ENCODE results near the gene OR52H1.
"Not testable (repeated sequence)": the region's sequence is repeated elsewhere in the genome, so short reads cannot be mapped to it uniquely, and the experiment has no call there.

The OR52H1 gene

DNA sequence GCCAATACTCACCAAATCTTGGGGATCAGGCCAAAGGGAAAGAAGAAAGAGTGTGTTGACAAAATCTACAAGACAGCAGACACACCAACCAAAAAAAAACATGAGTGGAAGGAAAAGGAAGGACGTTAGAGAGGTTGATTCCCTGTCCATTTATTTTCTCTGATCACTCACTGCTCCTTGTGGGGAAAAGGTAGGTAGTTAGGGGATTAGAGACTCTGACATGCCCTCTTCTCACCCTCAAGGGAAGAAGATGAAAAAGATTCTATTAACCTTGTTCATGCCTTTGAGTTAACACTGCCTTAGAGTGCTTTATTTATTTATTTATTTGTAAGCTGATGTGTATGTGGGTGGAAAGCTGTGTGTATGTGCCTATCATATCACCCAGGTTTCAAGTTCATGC lies at the start of gene OR52H1:
TSS of gene OR52H1 (minus strand) at position 101 of the 400 bp plus-strand sequence. CDS start 3,035 bp downstream, outside the sequence.
- no peak for DNase-seq (ENCODE audit: low read depth in 2 of 2)

DNA sequence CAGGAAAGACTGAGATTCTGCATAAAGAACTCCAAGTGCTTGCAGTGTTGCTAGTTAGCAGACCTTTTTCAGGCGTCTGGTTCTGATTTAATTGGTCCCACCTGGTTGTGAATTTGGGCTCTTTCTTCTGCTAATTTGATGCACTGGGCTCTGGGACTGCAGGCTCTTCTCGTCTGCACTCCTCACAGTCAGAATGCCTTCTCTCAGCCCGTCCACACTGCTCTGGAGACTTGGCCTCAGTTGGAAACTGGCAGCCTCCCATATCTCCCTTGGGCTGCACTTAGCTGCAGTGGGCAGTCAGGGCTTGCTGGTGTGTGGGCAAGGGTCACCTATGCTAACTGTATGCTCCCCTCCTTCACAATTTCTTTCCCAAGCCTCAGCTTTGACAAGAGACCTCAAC lies 49.6 kb upstream of the OR52H1 start:
- no peak for DNase-seq (ENCODE audit: low read depth in 2 of 2)

DNA sequence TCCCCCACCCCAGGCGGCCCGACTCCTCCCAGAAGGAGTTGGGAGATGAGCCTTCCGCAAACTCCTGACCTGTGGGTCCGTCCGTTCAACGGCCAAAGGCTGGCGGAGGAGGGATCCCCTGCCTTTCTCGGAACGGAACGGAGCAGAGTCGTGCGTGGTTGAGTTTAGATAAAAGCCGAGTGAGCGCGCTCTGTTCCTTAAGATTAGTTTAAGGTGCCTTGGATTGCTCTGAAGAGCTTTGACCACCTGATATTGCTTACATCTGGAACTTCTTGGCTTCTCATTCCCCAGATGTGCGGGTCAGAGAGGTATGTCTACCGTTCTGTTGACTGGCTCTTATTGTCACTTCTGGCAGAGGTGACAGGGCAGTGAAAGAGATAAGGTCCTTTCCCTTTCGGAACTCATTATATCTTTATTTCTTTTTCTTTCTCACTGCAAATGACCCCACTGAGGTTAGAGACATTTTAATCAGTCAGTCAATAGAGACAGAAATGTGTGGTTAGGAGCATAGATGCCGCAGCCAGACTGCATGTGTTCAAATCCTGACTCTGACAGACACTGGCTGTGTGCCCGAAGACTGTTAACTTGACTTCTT lies 48.4 kb upstream of the OR52H1 start, which contains the start of gene TRIM6:
TSS of gene TRIM6 (plus strand) at position 31 of the 595 bp plus-strand sequence. CDS start at position 292, 261 bp downstream.
- no peak for DNase-seq (ENCODE audit: low read depth in 2 of 2)

DNA sequence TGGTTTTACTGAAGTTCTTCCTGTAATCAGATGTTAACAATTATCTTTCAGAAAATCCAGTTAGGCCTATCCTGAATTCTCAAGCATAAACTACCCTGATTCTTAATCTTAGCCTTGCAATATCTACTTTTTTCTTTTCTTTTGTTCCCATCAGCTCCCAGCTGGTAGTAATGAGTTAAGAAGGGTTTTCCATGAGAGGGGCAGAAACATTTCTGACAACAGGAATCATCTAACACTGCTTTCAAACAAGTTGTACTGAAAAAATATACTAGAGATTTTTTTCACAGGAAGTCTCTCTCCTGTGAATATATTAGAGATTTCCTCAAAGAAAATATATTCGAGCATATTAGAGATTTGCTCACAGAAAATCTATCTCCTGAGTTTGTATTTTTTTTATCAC lies 44.8 kb upstream of the OR52H1 start:
- no peak for DNase-seq (ENCODE audit: low read depth in 2 of 2)

DNA sequence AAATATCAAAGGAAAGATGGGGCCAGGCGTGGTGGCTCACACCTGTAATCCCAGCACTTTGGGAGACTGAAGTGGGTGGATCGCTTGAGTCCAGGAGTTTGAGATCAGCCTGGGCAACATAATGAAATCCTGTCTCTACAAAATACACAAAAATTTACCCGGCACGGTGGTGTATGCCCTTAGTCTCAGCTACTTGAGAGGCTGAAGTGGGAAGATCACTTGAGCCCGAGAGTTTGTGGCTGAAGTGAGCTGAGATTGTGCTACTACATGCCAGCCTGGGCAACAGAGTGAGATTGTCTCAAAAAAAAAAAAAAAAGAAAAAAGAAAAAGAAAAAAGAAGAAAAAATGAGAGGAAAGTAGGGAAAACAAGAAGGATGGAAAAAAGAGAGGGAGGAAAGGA lies 44.3 kb upstream of the OR52H1 start:
- DNase-seq (ENCODE audit: low read depth in 2 of 2) = no peak

DNA sequence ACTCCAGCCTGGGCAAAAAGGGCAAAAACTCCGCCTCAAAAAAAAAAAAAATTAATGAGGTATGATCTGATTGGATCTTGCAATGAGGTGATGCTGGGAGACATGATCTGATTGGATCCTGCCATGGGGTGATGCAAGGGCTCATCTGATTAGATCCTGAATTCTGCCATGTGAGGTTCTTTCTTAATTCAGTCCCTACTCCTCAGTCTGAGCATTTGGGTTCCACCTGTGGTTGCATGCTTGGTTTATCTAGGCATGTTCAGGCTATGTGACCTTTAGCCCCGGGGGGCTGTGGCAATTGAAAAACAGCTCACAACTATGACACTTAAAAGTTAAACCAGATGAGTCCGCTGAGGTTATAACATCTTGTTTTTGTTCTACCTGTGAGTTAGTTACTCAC lies 43.3 kb upstream of the OR52H1 start:
- DNase-seq (ENCODE audit: low read depth in 2 of 2) = no peak

DNA sequence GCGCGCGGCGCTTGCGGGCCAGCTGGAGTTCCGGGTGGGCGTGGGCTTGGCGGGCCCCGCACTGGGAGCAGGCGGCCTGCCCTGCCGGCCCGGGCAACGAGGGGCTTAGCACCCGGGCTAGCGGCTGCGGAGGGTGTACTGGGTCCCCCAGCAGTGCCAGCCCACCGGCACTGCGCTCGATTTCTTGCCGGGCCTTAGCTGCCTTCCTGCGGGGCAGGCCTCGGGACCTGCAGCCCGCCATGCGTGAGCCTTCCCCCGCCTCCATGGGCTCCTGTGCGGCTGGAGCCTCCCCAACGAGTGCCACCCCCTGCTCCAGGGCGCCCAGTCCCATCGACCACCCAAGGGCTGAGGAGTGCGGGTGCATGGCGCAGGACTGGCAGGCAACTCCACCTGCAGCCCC lies 41.6 kb upstream of the OR52H1 start:
- not testable (repeated sequence) for DNase-seq (ENCODE audit: low read depth in 2 of 2)

DNA sequence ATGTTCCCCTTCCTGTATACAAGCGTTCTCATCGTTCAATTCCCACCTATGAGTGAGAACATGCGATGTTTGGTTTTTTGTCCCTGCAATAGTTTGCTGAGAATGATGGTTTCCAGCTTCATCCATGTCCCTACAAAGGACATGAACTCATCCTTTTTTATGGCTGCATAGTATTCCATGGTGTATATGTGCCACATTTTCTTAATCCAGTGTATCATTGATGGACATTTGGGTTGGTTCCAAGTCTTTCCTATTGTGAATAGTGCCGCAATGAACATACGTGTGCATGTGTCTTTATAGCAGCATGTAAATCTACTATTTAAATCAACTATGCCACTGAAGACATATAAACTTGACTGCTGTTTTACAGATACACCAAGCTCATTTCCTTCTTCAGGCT lies 36.1 kb upstream of the OR52H1 start:
- DNase-seq (ENCODE audit: low read depth in 2 of 2) = not testable (repeated sequence)

DNA sequence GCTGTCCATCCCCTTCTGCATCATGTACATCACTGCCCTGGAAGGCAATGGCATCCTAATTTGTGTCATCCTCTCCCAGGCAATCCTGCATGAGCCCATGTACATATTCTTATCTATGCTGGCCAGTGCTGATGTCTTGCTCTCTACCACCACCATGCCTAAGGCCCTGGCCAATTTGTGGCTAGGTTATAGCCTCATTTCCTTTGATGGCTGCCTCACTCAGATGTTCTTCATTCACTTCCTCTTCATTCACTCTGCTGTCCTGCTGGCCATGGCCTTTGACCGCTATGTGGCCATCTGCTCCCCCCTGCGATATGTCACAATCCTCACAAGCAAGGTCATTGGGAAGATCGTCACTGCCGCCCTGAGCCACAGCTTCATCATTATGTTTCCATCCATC lies 32.7 kb upstream of the OR52H1 start:
- DNase-seq (ENCODE audit: low read depth in 2 of 2) = no peak

DNA sequence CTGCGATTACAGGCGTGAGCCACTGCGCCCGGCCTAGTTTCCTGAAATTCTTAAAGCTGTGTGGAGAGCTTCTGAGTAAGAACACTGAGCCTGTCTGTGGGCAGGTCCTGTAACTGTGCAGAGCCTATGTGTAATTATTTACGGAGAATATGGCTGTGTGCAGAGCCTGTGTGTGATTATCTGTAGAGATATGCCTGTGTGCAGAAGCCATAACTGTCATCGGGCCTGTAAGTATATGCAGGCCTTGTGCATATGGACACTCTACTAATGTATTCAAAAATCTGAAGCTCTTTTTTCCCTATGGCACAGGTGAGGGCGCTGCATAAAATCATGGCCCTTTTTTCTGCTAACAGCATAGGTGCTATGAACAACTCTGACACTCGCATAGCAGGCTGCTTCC lies 32.2 kb upstream of the OR52H1 start, which contains the start of gene OR52B6:
TSS of gene OR52B6 (plus strand) at position 301 of the 400 bp plus-strand sequence. CDS start at position 301, 0 bp downstream.
- DNase-seq (ENCODE audit: low read depth in 2 of 2) = no peak

DNA sequence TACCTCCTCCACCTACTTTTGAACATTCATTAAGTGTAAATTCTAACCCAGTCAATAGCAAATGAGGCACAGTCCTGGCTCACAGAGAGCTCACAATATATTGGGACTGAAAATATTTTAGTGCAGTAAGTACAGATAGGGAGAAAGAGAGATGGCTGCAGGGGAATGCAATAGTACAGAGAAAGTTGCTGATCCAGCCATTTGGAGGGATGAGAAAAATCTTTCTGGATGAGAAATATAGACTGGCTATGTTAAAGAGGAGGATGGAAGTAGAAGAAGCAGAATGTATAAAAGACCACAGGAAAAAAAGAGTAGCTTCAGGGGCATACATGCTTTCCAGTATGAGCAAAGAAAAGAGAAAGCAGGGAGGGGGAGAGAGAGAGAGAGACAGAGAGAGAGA lies 28.8 kb upstream of the OR52H1 start:
- DNase-seq (ENCODE audit: low read depth in 2 of 2) = no peak

DNA sequence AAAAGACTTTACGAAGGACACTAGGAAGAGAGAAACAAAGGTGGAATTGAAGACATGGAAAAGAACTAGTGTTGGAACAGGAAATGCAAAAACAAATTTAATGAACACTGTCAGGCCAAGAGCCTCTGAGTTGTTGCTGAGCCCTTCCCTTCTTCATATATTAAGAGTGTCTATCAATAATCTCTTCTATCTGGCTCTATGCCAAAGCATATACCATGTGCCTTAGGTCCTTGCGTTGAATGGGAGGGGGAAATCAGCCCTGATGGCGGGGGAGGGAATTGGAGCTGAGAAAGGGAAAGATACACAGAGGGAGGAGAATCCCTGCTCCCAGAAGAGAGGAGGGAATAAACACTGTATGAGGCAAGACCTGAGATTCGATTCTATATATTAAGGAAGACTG lies 26.8 kb upstream of the OR52H1 start:
- DNase-seq (ENCODE audit: low read depth in 2 of 2) = no peak

DNA sequence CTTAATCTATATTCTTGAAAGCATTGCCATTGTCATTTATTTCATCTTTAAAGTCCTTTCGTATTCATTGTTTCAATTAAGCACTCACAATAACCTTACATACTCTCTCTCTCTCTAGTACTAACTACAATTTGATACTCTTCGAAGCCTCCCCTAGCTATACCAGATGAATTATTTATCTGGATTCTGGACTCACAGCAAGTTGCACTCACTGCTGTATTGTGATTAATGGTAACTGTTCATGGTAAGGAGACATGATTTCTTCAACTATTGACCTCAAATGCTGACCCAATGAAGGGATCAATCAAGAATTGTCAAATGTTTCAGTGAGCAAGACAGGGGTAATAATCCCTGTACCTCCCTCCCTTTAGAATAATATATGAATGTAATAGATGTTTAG lies 26.3 kb upstream of the OR52H1 start:
- DNase-seq (ENCODE audit: low read depth in 2 of 2) = no peak

DNA sequence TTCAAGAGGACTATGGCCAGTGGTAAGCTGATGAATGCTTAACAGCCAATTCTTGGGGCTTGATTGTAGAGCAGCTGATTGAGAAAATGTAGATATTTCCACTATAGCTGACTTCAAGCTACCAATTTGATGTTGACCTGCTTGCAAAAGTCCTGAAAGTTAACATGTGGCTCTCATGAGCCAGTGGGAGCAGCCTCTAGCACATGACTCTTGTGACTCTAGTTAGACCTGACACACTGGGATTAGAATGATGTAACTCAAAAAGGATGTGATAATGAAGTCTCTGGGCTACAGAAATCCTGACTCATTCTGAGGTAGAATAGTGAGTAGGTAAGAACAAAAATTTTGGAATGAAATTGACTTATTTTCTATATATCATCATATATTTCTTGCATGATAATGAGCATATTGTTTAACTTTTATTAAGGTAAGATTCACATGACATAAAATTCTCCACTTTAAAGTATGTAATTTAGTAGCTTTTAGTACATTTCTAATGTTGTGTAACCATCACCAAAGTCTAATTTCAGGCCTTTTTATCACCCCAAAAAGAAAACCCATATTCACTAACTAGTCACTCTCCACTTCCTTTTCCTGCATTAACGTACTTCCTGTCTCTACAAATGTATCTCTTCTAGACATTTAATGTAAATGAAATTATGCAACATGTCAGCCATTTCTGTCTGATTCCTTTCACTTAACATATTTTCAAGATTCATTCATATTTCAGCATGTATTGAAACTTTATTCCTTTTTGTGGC lies 16.1 kb upstream of the OR52H1 start:
- DNase-seq (ENCODE audit: low read depth in 2 of 2) = no peak

DNA sequence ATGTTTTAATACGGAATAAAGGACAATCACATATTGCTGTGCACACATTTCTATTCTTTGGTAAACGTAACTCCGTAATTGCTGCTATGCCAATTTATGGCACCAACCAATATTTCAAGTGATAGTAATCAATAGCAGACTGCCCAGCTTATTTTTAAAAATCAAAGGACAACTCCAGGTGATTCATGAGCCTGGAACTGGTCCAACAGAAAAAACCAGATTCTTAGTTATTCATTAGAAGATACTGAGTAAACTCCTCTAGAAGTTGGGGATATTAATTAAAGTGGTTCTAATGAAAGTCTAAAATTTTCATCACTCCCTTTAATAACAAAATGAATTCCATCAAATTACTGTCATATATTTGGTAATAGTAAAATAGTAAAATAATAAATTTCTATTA lies 9.4 kb upstream of the OR52H1 start:
- DNase-seq (ENCODE audit: low read depth in 2 of 2) = no peak

DNA sequence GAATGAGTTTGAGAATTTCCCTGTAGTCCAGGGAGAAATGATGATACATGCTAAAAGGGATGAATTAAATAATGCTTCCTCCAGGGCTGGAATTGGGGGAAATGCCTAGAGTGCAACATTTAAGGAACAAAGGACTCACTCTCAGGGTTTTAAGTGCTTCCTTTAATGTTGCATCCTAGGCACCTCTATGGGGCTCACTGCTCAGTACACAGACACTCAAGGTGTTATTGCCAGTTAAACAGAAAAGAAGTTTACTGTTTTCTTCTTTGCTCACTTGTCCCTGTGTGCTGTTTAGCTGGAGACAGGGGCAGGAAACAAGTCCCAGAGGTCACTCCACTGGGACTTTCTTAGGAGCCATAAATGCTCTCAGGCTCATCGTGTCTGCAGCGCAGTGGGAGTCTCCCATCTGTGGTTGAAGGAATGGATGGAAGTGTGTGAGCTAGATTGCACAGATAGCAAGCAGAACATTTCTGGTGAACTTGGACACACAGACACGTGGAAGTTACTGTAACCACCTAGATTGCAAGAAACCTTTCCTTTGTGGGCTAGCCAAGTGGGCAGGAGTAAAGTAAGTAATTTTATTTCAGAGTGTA lies 8.4 kb upstream of the OR52H1 start:
- no peak for DNase-seq (ENCODE audit: low read depth in 2 of 2)

DNA sequence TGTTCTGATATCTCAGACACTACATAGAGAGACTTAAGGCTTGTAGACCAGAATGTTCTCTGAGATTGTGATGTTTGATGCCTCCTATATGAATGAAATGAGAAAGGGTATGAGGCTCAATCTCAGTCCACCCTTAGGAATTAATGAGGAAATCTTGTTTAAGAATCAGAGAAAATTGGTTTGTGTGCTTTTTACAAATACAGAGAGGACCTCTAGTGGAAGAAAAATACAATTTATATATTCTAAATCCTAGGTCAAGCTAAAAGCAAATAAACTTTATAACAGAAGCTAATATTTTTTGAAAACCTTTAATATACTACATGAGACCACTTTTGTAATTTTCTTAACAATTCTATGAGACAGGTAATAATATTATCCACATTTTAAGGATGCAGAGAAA lies 5.0 kb upstream of the OR52H1 start:
- no peak for DNase-seq (ENCODE audit: low read depth in 2 of 2)

DNA sequence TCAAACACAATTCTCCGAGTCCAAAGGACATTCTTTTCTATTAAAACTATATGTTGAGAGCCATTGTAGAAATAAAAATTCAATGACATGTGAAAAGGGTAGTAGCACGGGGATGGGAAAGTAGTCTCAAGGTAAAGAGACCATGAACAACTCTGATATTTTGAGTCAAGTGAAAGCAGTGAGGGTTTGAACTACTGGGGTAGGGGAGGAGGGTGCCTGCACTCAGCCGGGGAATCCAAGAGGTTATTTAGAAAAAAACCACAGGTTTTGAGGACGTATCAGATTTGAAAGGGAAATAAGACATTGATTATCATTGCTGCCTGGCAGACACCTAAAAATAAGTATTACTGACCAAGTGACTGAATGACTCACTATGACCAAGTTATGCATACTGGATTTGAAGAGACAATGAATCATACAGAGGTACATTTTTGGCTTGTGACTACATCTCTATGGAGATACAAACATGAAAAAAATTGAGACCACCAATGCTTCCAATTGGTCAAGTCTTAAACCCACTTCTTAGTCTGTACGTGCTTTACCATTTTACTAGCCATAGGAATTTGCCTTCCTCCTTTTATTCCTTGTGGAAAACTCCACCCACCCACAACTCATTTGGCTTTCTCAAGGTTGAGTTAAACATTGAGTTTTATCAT lies 2.2 kb upstream of the OR52H1 start:
- DNase-seq (ENCODE audit: low read depth in 2 of 2) = no peak

DNA sequence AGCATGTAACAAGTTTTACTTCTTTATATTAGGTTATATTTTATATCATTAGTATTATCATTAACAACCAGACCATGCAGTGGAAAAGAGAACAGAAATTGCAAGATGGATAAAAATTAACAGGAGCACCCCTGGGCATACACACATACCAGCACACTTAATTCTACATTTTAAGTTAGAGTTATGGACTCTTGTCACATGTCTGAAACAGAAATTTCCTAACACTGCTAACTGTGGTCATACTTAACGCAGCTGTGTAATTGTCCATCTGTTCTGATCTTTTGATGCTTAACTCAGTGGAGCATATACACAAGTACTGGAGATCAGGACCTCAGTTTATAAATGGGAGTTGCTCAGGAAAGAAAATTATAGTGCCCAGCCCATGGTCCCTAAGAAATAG lies 358 bp downstream of the OR52H1 start:
- DNase-seq (ENCODE audit: low read depth in 2 of 2) = no peak

DNA sequence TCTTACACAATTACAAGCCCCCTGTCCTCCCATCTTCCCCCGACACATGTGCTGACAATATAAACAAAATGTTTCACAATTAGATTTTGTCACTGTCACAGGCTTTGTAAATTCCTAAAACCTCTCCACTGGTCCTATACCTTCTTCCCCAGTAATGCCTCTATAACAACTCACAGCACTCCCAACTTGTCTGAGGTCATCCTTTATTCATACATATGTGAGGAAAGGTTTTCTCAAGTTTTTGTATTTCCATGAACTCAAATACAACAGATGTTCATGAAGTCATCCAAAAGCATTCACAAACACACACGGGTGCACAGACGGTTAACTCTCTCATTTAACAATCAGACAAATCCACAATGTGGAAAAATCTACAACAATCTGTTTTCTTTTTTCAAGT lies 1.9 kb downstream of the OR52H1 start:
- DNase-seq (ENCODE audit: low read depth in 2 of 2) = no peak

DNA sequence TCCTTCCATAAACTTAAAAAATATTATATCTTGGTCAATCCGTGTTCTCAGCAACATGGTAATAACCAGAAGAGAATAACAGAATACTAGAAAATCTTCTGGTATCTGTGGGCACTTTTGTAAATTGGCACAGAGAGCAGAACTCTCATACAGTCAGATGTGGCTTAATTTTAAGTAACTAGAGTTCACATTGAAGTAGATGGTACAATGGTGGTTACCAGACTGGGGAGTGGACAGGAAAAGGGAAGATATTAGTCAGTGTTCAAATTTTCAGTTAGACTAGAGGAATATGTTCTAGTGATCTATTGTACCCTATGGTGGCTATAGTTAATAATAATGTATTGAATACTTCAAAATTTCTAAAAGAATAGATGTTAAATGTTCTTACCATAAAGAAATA lies 6.9 kb downstream of the OR52H1 start:
- DNase-seq (ENCODE audit: low read depth in 2 of 2) = no peak

DNA sequence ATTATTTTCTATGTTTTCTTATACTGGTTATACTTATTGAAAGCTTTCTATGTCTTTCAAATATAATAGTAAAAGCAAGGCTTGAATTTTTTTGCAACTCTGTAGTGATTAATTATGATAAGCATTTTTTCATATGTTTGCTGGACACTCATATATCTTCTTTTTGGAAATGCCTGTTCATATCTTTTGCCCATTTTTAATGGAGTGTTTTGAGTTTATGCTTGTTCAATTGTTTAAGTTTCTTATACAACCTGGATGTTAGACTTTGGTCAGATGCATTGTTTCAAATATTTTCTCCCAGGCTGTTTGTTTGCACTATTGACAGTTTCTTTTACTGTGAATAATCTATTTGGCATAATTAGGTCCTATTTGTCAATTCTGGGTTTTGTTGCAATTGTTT lies 11.9 kb downstream of the OR52H1 start:
- DNase-seq (ENCODE audit: low read depth in 2 of 2) = no peak

DNA sequence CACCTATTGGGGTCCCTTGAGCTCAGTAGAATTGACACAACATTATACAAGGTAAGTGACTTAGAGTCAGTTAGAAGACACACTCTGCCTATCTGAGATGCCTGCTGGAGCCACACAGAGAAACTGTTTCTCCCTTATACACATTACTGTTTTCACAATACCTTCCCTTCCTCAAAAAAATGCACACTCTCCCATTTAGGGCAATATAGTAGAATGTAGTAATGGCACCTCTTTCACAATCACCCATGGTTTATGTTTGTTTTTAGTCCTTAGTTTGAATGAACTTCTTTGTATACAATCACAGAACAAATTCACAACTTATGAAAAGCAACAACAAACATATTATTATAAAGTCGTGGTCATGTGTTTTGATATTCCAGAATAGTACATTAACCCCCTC lies 14.3 kb downstream of the OR52H1 start:
- no peak for DNase-seq (ENCODE audit: low read depth in 2 of 2)
